Activated CD4-positive, alpha-beta T cell treated with anti-CD3 and anti-CD28 coated beads, Interleukin-2, Interleukin-6, amounts not matched to agents 100 ng/mL and 50 ng/mL, durations not matched to agents 16 hours and 8 hours (primary cell): Measurements from ENCODE around the gene ADARB2.
"Not testable (repeated sequence)": the region's sequence is repeated elsewhere in the genome, so short reads cannot be mapped to it uniquely, and the experiment has no call there.

Experiments used
- DNase-seq: peaks from one replicate; pipeline ENCODE4 v3.0.0-alpha.2; 2020

Gene ADARB2

DNA sequence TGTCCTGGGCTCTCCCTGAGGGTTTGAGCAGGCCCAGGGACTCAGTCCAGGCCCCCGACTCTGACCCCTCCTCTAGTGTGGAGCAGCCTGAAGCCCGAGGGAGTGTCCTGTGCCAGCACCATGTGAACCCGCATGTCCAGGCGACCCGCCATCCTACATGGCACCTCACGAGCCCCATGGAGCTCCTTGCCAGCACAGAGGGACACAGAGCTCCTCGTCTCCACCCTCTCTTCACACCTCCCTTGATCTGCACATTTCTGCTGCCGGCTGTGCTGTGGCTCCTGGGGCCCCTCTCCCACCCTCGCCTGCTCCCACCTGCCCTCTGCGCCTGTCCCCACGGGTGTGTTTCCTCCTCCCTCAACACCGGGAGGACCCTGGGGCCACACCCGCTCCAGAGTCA, 103.5 kb downstream of the ADARB2 start:
- no peak for DNase-seq

DNA sequence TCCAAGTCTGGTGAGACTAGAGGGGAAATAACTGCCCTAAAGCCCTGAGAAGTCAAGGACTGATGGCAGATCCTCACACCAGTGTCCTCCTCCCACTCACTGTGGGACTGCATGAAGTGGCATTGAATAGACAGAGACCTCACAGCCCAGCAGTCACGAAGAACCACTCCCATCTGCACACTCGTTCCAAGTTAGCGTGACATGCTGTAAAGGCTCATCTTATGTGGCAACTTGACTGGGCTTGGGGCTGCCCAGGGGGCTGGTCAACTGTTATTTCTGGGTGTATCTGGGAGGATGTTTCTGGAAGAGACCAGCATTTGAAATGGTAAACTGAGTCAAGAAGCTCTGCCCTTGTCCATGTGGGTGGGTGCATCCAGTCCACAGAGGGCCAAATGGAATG, 104.7 kb downstream of the ADARB2 start:
- no peak for DNase-seq

DNA sequence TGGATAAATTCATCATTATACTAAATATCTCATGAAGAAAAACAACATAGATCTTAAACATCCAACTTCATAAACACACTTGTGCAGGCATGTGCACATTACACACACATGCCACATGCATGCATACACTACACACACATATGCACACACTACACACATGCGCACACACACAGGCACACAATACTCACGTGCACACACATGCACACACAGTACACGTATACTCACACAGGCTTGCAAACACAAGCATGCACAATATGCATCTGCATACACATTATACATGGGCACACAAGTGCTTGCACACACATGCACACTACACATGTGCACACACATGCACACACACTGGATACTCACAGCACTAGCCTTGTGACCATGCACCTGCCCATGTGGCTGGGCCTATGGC, 105.2 kb downstream of the ADARB2 start:
- DNase-seq: no peak

DNA sequence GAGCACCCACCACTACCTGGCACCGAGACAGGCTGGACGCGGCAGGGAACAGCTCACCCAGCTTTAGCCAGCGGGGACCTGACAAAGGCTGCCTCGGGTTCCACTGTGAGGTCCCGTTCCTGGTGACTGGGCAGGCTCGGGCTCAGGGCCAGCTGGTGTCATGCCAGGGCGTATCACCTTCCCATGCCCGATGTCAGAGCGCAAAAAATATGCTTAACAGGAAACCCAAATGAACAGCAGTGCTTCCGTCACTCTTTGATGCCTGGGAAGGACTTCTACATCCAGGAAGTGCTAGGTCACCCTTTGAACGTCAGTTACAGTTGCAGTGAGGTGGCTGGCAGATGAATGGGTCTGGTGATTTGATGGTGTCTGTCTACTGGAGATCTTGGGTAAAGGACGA, 106.0 kb downstream of the ADARB2 start:
- DNase-seq: no peak

DNA sequence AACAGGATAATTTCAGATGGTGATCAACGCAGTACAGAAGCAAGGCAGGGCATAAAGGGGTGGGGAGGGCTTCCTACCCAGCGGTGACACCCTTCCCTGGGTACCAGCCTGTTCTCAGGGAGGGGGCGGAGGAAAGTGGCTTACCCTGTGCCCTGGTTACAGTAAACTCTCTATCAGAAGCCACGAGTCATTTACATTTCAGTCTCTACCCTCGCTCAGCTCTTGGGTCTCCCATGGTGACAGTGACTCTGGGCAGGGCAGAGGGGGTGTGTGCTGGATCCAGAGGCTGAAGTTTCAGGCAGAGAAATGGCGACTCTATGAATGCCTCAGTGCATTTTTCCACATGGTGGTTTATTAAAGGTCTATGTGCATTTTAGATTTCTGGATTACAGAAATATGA, 107.0 kb downstream of the ADARB2 start:
- DNase-seq: no peak

DNA sequence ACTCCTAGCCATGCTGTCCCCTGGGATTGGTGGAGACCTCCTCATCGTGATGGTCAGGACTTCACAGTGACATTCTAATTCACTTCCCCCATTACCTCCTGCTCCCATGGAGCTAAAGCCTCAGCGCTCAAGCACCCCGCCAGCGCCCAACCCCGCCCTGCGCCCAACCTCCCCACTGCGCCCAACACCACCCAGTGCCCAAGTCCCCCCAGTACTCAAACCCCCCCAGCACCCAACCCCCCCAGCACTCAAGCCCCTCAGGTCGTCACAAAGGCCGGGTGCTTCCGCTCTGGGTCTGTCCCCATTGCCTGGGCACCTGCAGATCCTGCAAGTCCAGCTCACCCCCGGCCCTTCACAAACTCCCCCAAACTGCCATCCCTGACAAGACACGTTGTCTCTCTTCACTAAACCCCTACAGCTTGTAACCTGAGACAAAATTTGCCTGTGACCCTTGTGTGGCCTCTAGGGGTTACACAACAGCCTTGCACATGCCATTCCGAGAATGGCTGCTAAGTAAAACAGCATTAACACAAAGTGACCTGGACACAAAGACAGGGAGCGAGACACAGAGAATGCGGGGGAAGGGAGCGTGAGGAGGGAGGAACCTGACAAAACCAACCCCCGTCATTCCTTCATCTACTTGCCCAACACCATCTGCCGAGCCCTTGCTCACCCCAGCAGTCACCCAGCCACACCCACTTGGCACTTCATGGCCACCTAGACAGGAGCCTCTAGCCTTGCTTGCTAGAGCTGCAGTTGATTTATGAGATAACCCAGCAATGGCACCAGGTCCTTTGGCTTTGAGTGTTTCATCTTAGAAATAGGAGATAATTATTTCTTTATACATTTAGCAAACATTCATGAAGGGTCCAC, 107.8 kb downstream of the ADARB2 start:
- no peak for DNase-seq

DNA sequence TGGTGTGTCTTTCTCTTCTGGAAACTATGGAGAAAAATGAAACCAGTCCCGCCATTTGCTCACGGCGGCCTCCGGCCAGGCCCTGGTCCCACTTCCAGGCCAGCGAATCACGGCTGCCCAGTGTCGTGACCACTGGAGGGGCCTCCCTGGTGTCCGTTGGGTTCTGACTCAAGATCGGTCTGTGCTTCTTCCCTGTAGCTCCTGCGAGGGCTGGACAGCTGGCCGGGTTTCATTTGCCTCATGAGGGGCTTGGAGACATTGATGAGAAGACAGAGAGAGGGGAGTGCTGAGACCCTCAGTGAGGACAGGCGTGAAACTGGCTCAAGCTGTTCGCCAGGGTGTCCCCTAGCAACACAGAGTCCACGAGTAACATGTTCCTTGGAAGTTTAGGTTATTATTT, 108.6 kb downstream of the ADARB2 start:
- no peak for DNase-seq

DNA sequence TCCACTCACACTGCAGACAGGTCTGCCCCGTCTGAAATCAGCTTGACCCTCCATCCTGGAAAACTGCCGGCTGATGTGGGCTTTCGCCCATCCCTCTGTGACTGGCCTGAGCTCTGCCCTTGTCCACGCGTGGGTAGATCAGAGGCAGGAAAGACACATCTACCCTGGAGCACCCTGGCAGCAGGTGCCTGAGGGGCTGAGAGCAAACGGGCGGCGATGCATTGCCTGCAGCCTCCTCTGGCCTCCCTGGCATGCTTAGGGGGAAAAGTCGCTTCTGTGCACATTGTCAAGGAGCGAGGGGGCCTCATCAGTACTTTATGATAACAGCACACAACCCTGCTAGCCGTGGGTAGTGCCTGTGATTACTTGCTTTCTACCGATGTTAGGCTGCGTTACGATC, 109.4 kb downstream of the ADARB2 start:
- DNase-seq: no peak

DNA sequence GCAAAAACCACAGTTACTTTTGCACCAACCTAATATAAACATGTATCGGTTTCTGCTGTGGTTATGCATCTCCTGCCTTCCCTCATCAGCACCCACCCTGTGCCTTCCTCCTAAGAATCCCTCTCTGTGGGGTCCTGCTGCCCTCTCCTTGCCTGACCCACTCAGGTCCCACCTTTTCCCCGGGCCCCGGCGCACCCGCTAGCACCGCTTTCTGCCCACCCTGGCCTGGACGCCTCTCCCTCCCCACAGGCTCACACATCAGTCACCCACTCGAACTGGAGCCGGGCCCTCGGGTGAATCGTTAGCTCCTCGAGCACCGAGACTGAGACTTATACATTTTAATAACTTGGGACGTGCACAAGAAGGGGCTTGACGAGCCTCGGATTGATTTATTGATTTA, 110.5 kb downstream of the ADARB2 start:
- no peak for DNase-seq

DNA sequence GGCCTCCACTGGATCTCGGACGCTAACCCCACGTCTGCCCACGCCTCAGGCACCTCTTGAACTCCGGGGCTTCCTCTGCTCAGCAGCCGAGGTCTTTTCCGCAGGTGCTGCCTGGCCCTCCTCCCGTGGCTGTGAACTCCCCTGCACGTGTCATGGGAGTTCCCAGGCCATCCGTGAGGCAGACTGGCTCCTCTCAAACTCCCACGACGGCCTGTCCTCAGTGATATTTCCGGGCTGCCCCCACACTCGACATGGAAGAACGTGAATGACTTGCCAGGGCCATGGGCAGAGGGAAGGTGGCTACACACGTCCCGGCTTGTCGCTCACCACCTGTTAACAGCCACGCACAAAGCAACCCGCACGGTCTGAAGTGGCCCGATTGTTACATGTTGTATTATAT, 110.9 kb downstream of the ADARB2 start:
- DNase-seq: no peak

DNA sequence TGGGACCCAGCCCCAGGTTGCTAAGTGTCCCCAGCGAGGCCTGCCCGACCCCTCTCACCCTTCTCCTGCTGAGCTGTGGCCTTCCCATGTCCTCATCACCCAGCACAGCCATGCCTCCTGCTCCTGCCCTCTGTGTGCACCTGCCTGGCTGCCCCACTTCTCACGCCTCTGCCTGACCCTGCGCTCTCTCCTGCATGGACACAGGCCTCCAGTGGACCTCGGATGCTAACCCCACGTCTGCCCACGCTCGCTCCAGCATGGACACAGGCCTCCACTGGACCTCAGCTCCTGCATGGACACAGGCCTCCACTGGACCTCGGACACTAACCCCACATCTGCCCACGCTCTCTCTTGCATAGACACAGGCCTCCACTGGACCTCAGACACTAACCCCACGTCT, 111.6 kb downstream of the ADARB2 start:
- no peak for DNase-seq

DNA sequence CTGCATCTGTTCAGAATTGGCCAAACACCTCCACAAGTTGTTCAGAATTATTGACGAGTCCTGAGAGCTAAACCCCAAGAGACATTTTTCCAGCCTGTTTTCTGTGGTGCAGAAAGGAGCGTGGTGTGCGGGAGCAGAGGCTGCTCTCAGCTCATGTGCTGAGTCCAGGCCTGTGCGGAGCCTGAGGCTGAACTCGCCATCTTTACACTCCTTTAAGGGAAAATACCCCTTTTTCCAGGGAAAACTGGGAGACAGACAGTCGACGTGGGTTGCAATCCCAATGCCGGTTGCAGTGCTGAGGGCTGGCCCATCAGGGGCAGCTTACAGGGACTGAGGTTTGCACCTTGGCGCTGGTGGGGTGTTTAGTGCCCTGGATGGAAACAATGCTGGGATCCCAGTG, 112.2 kb downstream of the ADARB2 start:
- no peak for DNase-seq

DNA sequence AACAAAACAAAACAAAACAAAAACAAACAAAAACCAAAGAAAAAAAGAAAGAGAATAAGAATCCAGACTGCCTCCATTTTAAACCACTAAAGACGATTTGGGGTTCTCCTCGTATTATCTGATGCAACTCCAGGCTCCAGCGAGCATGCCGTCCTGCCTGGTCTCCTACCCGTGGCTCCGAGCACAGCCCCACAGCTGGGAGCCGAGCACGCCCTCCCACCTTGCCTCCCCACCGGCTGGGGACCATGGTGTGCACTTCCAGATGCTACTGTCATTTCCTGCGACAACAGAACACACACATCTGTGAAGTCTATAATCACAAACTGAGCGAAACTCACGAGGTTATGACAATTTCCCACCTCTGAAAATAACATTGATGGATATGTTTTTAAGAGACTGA, 113.1 kb downstream of the ADARB2 start:
- no peak for DNase-seq

DNA sequence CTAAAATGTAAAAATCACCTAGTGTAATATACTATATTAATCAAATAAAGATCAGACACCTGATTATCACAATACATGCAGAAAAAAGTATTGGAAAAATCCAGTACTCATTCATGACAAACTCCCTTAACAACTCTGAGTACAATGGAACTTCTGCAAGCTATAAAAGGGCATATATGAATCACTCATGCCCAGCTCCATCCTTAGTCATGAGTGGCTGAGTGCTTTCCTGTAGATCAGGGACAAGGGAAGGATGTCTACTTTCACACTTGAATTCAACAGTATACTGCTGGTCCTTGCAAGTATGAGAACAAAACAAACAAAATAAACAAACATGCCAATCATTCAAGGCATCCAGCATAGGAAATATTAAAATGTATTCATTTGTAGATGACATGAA, 116.5 kb downstream of the ADARB2 start:
- DNase-seq: no peak

DNA sequence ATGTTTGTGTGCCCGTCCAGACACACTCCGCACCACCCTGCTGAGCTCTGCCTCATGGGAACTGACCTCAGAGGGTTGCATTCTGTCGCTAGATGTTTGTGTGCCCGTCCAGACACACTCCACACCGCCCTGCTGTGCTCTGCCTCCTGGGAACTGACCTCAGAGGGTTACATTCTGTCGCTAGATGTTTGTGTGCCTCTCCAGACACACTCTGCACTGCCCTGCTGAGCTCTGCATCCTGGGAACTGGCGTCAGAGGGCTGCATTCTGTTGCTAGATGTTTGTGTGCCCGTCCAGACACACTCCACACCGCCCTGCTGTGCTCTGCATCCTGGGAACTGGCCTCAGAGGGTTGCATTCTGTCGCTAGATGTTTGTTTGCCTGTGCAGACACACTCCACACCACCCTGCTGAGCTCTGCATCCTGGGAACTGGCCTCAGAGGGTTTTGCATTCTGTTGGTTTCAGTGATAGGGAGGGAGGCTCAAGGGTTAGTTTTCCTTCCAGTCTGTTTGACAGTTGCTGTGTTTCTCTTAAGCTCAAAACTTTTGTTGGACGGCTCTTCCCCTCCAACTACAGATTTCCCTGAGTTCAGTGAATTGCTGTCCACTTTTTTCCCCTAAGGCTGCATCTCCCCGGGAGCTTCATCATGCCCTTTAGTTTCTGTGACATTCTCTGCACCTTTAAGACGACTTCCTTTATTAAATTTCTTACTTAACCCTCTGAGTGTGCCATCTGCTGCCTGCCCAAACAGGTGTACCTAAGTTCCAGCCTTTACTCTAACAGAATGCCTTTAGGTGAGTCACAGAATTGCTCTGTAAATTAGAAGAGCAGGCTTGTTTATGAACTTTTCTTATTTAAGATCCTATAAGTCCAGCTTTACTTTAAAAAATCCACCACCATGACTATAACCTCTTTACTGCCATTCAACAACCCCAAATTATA, 119.7 kb downstream of the ADARB2 start:
- not testable (repeated sequence) for DNase-seq

DNA sequence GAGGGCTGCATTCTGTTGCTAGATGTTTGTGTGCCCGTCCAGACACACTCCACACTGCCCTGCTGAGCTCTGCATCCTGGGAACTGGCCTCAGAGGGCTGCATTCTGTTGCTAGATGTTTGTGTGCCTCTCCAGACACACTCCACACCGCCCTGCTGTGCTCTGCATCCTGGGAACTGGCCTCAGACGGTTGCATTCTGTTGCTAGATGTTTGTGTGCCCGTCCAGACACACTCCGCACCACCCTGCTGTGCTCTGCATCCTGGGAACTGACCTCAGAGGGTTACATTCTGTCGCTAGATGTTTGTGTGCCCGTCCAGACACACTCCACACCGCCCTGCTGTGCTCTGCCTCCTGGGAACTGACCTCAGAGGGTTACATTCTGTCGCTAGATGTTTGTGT, 120.6 kb downstream of the ADARB2 start:
- DNase-seq: not testable (repeated sequence)

DNA sequence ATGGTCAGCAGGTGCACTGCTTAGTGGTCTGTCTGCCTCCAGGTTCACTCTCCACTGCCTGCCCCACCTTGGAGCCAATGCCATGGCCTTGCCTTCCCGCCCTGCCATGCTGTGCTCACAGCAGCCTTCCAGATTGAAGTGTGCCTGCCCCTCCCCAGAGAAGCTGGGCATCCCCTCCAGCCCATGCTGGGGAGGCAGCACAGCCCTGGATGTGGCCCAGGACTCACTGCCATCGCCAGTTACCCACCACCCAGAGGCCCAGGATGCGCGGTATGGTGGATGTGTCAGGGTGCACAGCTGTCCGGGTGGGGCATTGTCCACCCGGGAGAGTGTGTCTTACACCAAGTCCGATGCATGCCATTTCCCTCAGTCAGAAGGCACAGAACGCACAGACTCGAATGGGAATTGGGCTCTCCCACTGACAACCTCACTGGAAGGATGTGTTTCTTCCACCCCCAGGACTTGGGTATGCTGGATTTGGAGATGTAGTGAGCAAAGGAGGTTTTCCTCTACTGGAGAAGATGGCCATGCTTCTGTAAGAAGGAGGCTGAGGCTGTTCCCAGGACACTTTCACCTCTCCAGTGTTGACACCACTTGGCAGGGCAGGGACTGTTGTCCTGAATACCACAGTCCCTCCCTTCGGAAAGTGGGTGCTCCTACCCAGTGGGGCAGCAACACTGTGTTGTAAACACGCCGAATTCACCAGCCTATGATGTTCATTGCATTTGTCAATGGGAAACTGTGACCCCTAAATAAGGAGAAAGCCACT, 122.0 kb downstream of the ADARB2 start:
- DNase-seq: no peak

DNA sequence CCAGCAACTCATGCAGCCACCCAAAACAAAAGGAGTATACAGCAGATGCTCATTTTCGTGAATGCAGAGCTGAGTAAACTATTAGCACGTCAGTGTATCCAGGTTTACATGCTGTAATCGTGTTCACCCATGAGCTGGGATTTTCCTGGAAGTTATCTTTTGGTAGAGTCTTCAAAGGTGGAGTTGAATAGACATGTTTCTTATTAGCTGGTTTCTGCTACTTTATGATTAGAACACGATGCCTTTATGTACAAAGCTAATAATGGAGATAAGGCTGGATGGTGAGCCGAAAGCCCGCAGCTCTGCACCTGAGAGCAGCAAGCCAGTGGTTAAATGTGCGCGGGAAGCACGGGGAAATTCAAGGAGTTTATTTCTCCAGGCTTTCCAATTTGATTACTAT, 123.8 kb downstream of the ADARB2 start:
- no peak for DNase-seq

DNA sequence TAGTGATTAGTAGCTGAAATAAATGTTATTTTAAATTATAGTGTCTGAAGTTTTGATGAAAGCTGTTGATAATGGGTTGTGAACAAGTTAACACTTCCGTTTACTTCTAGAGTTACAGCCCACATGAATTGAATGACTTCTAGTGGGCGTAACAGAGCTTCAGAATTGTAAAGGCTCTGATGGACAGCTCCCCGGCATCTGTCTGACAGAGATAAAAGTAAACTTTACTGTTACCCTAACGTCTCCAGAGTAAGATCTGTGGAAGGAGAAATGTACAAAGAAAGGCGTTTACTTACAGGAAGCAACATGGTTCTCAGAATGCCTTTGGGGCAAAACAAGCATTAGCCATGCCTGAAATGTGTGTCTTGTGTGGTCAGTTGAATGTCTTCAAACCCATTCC, 124.4 kb downstream of the ADARB2 start:
- no peak for DNase-seq

DNA sequence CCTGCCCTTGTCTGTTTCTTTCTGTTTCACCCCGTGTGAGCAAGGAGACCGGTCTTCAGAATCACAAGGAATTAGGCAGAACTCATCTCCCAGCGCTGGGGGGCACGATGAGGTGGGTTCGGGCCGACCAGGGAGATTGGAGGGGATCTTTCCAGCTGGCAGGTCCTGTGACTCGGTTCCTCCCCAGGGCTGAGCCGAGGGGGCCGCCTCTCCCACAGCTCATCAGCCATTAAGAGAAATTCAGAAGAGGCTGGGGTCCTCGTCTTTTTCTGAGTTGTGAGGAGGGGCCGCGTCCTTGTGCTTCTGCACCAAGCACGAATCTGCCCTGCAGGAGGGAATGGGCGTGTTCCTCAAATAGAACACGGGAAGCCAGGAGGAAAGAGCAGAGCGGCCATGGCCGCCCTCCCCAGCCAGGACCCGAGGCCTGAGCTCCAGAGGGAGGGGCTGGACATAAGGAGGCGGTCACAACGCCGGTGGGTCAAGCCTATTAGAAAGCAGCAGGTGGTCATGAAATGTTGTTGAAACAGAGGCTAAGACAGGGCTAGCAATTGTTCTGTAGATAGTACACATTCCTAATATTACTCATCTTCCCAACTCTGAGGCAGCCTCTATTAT, 125.3 kb downstream of the ADARB2 start:
- DNase-seq: no peak

DNA sequence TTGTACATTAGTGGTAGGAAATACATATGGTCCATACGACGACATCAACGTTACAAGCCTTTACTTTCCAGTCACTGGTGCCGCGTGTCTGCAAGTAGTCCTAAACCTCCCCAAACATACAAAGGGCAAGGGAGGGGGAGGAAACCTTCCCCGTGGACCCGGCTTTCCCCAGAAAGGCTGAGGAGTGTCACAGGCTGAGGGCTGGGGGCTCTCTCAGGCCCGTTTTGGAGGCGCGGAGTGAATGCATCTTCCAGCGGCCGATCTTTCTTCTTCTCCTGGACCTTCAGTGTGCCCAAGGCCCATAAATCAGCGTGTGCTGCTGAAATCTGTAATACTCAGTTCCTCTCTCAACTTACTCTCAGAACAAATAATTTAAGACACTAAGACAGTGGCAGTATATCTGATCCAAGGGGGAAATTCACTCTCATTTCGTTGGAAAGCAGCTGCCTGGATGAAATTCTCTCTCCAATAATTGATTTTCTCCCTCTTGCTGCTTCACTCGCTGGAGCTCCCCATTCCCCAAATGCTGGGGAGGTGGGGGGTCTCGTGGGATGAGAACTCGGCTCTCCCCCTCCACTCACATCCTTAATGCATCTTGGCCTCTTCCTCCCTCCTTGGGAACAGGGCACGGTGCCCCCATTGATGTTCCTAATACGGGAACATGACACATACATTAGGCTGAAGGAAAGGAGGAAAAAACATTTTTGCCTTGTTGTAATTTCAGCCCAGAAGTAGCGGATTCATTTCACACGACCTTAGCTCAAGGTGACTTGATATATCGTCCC, 126.1 kb downstream of the ADARB2 start:
- no peak for DNase-seq

DNA sequence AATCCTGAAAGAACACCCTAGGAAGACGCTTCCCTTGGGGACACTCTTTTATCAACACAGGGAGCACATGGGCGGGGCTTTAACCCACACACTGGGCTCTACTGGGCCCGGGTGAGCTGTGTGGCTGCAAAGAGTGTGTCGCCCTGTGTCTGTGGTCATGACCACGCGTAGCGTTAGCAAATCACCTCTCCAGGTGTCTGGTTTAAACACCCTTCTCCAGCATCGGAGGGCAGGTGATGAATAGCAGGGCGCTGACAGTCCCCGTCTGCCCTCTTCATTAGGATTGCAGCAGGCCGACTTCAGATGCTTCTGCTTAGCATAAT, 127.7 kb downstream of the ADARB2 start:
- DNase-seq: no peak
